ENCODE data around the gene ABL2.

GRCh38 chr1:179187043-179187442 is 42.4 kb downstream of the ABL2 start:
- no peak for TF ChIP-seq CTCF (IDR thresholded peaks at IDR 0.05 in 2 of 3, conservative IDR thresholded peaks at IDR 0.05 in 1 of 3; ENCODE audit: insufficient read depth in 2 of 3, low read depth in 1 of 3, low read length in 3 of 3)
- TF ChIP-seq NFE2L1 (tag; IDR thresholded peaks at IDR 0.05; ENCODE audit: borderline replicate concordance, low read depth) = no peak
- TF ChIP-seq TAF1 (IDR thresholded peaks at IDR 0.05; ENCODE audit: control insufficient read depth, extremely low read depth, insufficient read depth, low read length, severe bottlenecking) = no peak
- TF ChIP-seq POLR2A (conservative IDR thresholded peaks at IDR 0.05) = no peak
- no peak for TF ChIP-seq NBN (IDR thresholded peaks at IDR 0.05; ENCODE audit: low read depth)
- TF ChIP-seq CREB1 (IDR thresholded peaks at IDR 0.05) = no peak
- no peak for TF ChIP-seq CREB1 (CRISPR knock-in tag; IDR thresholded peaks at IDR 0.05)
- no peak for TF ChIP-seq EZH2 (IDR thresholded peaks at IDR 0.05; ENCODE audit: borderline replicate concordance, low read depth, low read length)
- no peak for TF ChIP-seq ZFP36 (IDR thresholded peaks at IDR 0.05; ENCODE audit: low read depth, low read length, partially characterized antibody)
- TF ChIP-seq GABPA (tag; conservative IDR thresholded peaks at IDR 0.05; ENCODE audit: low read depth) = no peak
- no peak for TF ChIP-seq RFX5 (IDR thresholded peaks at IDR 0.05; ENCODE audit: low read depth, low read length)
